K562 (cell line): ENCODE results near the gene RAP1GAP2. TPM values are rescaled to one million over a fixed set of nuclear protein-coding genes. Genes with fewer than 3 reads are reported as not detected.

ENCODE experiments used
- ATAC-seq: fragments of 200-7000 bp; cut with Tn5 transposase; 3 replicates; pipeline ENCODE4 v1.9.1; 2020; ENCODE audit warnings: moderate library complexity
- BruUV-seq: library from RNA; stranded (reverse); fragments of 400-500 nt; replicated peaks from 2 replicates; lab custom pipeline; 2021; lab: Mats Ljungman, UMichigan
- CTCF ChIA-PET: fragments of 300-600 bp; formaldehyde crosslinking; extraction: SDS; loops from one replicate; lab custom pipeline; 2021; ENCODE audit warnings: low intra/inter-chr PET ratio; lab: Yijun Ruan, JAX
- POLR2A ChIA-PET: fragments of 300-600, 350-650 bp; sonication (Branson Sonifier 250); formaldehyde crosslinking; extraction: SDS; loops from one replicate; lab custom pipeline; 2021; ENCODE audit warnings: antibody characterized with exemption, inconsistent platforms; lab: Yijun Ruan, JAX
- DNase-seq, 4 experiments: peaks; one replicate each; pipeline versions ENCODE4 v3.0.0 to v3.0.0-alpha.2; 2011 to 2018; ENCODE audit warnings: low spot score in 3 of 4, mixed read lengths in 3 of 4; ENCODE audit errors: extremely low read depth in 1 of 4
- FAIRE-seq: peaks from 2 replicates; lab custom pipeline; 2011; peaks lifted over from hg19 to GRCh38; lab: Jason Lieb, UNC
- H2AFZ ChIP-seq: 2 replicates; pipeline ENCODE4 v1.6.0; 2011; ENCODE audit warnings: low read depth, low read length, control low read depth, inconsistent platforms
- H3K27ac ChIP-seq: fragments of 200-600 bp; 3 replicates; pipeline ENCODE4 v1.8.0; 2011; ENCODE audit warnings: low read depth, mild to moderate bottlenecking, control low read depth, inconsistent platforms, low read length, moderate library complexity, mixed read lengths; ENCODE audit errors: extremely low read depth
- H3K27me3 ChIP-seq, 2 experiments: fragments of 300-600 bp in 1 of 2; 2 replicates in 1 of 2; 3 replicates in 1 of 2; pipeline versions ENCODE4 v1.6.0 to v1.8.0; 2011; ENCODE audit warnings: inconsistent platforms in 2 of 2, low read length in 2 of 2, mild to moderate bottlenecking in 1 of 2, mixed read lengths in 1 of 2, moderate library complexity in 1 of 2; ENCODE audit not compliant: control insufficient read depth in 2 of 2, insufficient read depth in 2 of 2
- H3K36me3 ChIP-seq: fragments of 300-600 bp; 3 replicates; pipeline ENCODE4 v1.8.0; 2011; ENCODE audit warnings: mild to moderate bottlenecking, low read length, inconsistent platforms; ENCODE audit not compliant: control insufficient read depth, insufficient read depth
- H3K4me1 ChIP-seq, 2 experiments: fragments of 200-600 bp in 1 of 2; replicated peaks in 1 of 2; 2 replicates in 1 of 2; 3 replicates in 1 of 2; pipeline versions ENCODE4 v1.5.1 to v1.8.0; 2011; ENCODE audit warnings: inconsistent platforms in 2 of 2, low read length in 2 of 2, mild to moderate bottlenecking in 1 of 2, mixed read lengths in 1 of 2, moderate library complexity in 1 of 2; ENCODE audit not compliant: control insufficient read depth in 2 of 2, insufficient read depth in 2 of 2
- H3K4me2 ChIP-seq: 2 replicates; pipeline ENCODE4 v1.6.1; 2011; ENCODE audit warnings: low read length, control low read depth, inconsistent platforms, mixed read lengths; ENCODE audit not compliant: insufficient read depth
- H3K4me3 ChIP-seq: fragments of 200-600 bp; sonication (generic), shearing (Covaris generic); 2 replicates; pipeline ENCODE4 v1.5.1; 2016; ENCODE audit warnings: control low read depth, inconsistent platforms
- H3K79me2 ChIP-seq: fragments of 200-600 bp; 3 replicates; pipeline ENCODE4 v1.8.0; 2011; ENCODE audit warnings: low read length, inconsistent platforms; ENCODE audit not compliant: control insufficient read depth, insufficient read depth
- H3K9ac ChIP-seq, 2 experiments: 2 replicates each; pipeline versions ENCODE4 v1.6.0 to v1.6.1; 2011; ENCODE audit warnings: low read depth in 2 of 2, low read length in 2 of 2, control low read depth in 1 of 2, inconsistent platforms in 1 of 2, mild to moderate bottlenecking in 1 of 2, mixed read lengths in 1 of 2; ENCODE audit not compliant: insufficient read depth in 1 of 2
- H3K9me1 ChIP-seq: one replicate; pipeline ENCODE4 v1.6.0; 2011; ENCODE audit warnings: inconsistent platforms, mild to moderate bottlenecking, low read length, moderate library complexity; ENCODE audit not compliant: control insufficient read depth, insufficient read depth
- H3K9me3 ChIP-seq: replicated peaks from 2 replicates; pipeline ENCODE4 v1.5.1; 2011; ENCODE audit warnings: low read depth, low read length, inconsistent platforms; ENCODE audit not compliant: control insufficient read depth, insufficient read depth
- H4K20me1 ChIP-seq: replicated peaks from 2 replicates; pipeline ENCODE4 v1.6.1; 2011; ENCODE audit warnings: low read length, inconsistent platforms, mixed read lengths; ENCODE audit not compliant: control insufficient read depth, insufficient read depth
- CREB5 ChIP-seq: fragments of 250-450 bp; sonication (Bioruptor Pico); IDR thresholded peaks from 2 replicates; pipeline ENCODE4 v1.5.0; 2020; ENCODE audit warnings: mild to moderate bottlenecking
- ETS2 ChIP-seq: IDR thresholded peaks from 2 replicates; pipeline ENCODE4 v1.6.1; 2016; ENCODE audit warnings: borderline replicate concordance, missing genetic modification characterization, mild to moderate bottlenecking, moderate library complexity, missing compliant biosample characterization; ENCODE audit not compliant: poor library complexity, severe bottlenecking
- FOXA1 ChIP-seq: fragments of 450-650 bp; IDR thresholded peaks from 2 replicates; pipeline ENCODE4 v1.6.1; 2016; ENCODE audit warnings: mild to moderate bottlenecking, borderline replicate concordance
- FOXP4 ChIP-seq: sonication (generic); formaldehyde crosslinking; IDR thresholded peaks from 2 replicates; pipeline ENCODE4 v1.8.0; 2022; ENCODE audit warnings: mild to moderate bottlenecking, missing genetic modification reagents, borderline replicate concordance
- IFI16 ChIP-seq: fragments of 250-450 bp; sonication (Bioruptor Pico); IDR thresholded peaks from 2 replicates; pipeline ENCODE4 v2.1.2; 2022; ENCODE audit warnings: mild to moderate bottlenecking, inconsistent platforms
- ILF3 ChIP-seq: fragments of 450-650 bp; IDR thresholded peaks from 2 replicates; pipeline ENCODE4 v1.6.1; 2018; ENCODE audit warnings: antibody characterized with exemption, mild to moderate bottlenecking, moderate library complexity, borderline replicate concordance
- SMARCA4 ChIP-seq: fragments of 450-650 bp; IDR thresholded peaks from 2 replicates; pipeline ENCODE4 v1.6.1; 2016
- STAT5A ChIP-seq: IDR thresholded peaks from 2 replicates; pipeline ENCODE4 v1.6.1; 2012; ENCODE audit warnings: low read length, inconsistent platforms, borderline replicate concordance
- TAL1 ChIP-seq: fragments of 450-650 bp; IDR thresholded peaks from 2 replicates; pipeline ENCODE4 v1.6.1; 2016; ENCODE audit warnings: mild to moderate bottlenecking
- YBX1 ChIP-seq: fragments of 450-650 bp; IDR thresholded peaks from 2 replicates; pipeline ENCODE4 v1.7.1; 2016; ENCODE audit warnings: mild to moderate bottlenecking
- ZKSCAN3 ChIP-seq: fragments of 250-450 bp; sonication (Bioruptor Pico); IDR thresholded peaks from 2 replicates; pipeline ENCODE4 v1.4.0; 2020
- ZNF121 ChIP-seq: sonication (generic); formaldehyde crosslinking; conservative IDR thresholded peaks from 2 replicates; pipeline ENCODE4 v1.8.0; 2022; ENCODE audit warnings: missing genetic modification reagents
- ZNF280A ChIP-seq: fragments of 450-650 bp; IDR thresholded peaks from 2 replicates; pipeline ENCODE4 v1.6.1; 2018; ENCODE audit warnings: mild to moderate bottlenecking, low read depth; ENCODE audit not compliant: partially characterized antibody
- ZNF384 ChIP-seq: IDR thresholded peaks from 2 replicates; pipeline ENCODE4 v1.6.1; 2012; ENCODE audit warnings: low read depth, low read length, improper control_type of control experiment
- ZNF77 ChIP-seq: fragments of 250-450 bp; sonication (Bioruptor Pico); IDR thresholded peaks from 2 replicates; pipeline ENCODE4 v1.5.0; 2020
- WGBS: fragments of 100-300 bp; shearing (Covaris generic); methylation state at CpG from one replicate; pipeline ENCODE4 v1.1.6; 2016; ENCODE audit warnings: low coverage, mixed read lengths; ENCODE audit not compliant: insufficient coverage; ENCODE audit errors: missing lambda C conversion rate; 5-methylcytosine and 5-hydroxymethylcytosine counted together
- in situ Hi-C: fragments of 300-500 bp; cut with MboI; formaldehyde crosslinking; loops from 4 replicates; pipeline ENCODE4 v1.15.0; 2018; ENCODE audit warnings: inconsistent platforms, mixed read lengths
- intact Hi-C: fragments of 100-400 bp; cut with micrococcal nuclease; formaldehyde crosslinking; loops from 2 replicates; pipeline ENCODE4 v1.14.2; 2022
- polyA plus RNA-seq, 8 experiments: library from polyadenylated mRNA; depleted of rRNA in 4 of 8; stranded (reverse) in 5 of 8; unstranded in 3 of 8; fragments of >200 nt; fragmentation: Nextera tagmentation in 2 of 8; fragmentation: Illumina TruSeq in 1 of 8; extraction: Ambion mirVana in 2 of 8; extraction: Trizol in 1 of 8; gene quantifications; 2 replicates each; pipeline versions ENCODE4 v1.2.1 to v1.2.3, GENCODE V29; 2011 to 2014; ENCODE audit warnings: inconsistent platforms in 1 of 8, missing spikeins in 1 of 8
- total RNA-seq, 7 experiments: library from RNA; depleted of rRNA in 6 of 7; stranded (reverse); fragments of >200 nt in 6 of 7; fragmentation: Illumina TruSeq in 2 of 7; extraction: Trizol in 2 of 7; gene quantifications; 2 replicates each; pipeline versions ENCODE4 v1.2.1 to v1.2.3, GENCODE V29; 2011 to 2021; ENCODE audit warnings: low replicate concordance in 1 of 7

The RAP1GAP2 gene
- total and polyA plus RNA-seq, 9 of the 15 experiments (the other 6 are each of a cell fraction or from before 2014, with no cell fraction given) = 0.01 to 1.3 (median 0.42) TPM; not detected in 1

- no peak for ATAC-seq
- no peak overlapping the region for H2AFZ ChIP-seq
- H4K20me1 ChIP-seq = peaks cover 4% of the 10 kb centered on the region; the same call in 1 of the 2 replicates
- in situ Hi-C loops (no loop called here), intact Hi-C loops (no loop called here)
- no peak overlapping the region for H3K27ac ChIP-seq
- H3K4me3 ChIP-seq = no peak overlapping the region
- H3K27me3 ChIP-seq = peaks cover 0 to 34% of the 10 kb centered on the region in 2 experiments; a peak in 2 of 5 replicates
- H3K9me1 ChIP-seq = no peaks in the 10 kb centered on the region
- no peak overlapping the region for H3K4me2 ChIP-seq
- H3K36me3 ChIP-seq = no peaks in the 10 kb centered on the region
- H3K4me1 ChIP-seq = no peaks in the 10 kb centered on the region; a peak in 1 of 5 replicates
- no peaks in the 10 kb centered on the region for H3K9me3 ChIP-seq
- CTCF ChIA-PET = no interaction called here
- no peak for DNase-seq
- POLR2A ChIA-PET = no interaction called here
- FAIRE-seq = no peak
- WGBS = 6% methylated on average over 7 of the region's 7 CpGs
- BruUV-seq = no TSS peak
- H3K79me2 ChIP-seq = no peaks in the 10 kb centered on the region
- no peak overlapping the region for H3K9ac ChIP-seq
- TF ChIP-seq STAT5A = no peak
- TF ChIP-seq FOXA1 = no peak
- TF ChIP-seq ETS2 (tag) = no peak
- TF ChIP-seq ZKSCAN3 = no peak
- TF ChIP-seq SMARCA4 = no peak
- no peak for TF ChIP-seq IFI16 (CRISPR knock-in tag)
- no peak for TF ChIP-seq ZNF77 (CRISPR knock-in tag)
- no peak for TF ChIP-seq FOXP4 (CRISPR knock-in tag)
- TF ChIP-seq ZNF384 = no peak
- no peak for TF ChIP-seq TAL1
- no peak for TF ChIP-seq ZNF280A
- TF ChIP-seq CREB5 (CRISPR knock-in tag) = no peak
- no peak for TF ChIP-seq ILF3
- TF ChIP-seq YBX1 = no peak
- no peak for TF ChIP-seq ZNF121
Observed at GRCh38 chr17:3030096-3030495, 233.9 kb downstream of the RAP1GAP2 start.
